GM21515 (cell line): ENCODE results near the gene BTG2.

Source experiments
- ATAC-seq: cut with Tn5 transposase; IDR thresholded peaks from one replicate; pipeline ENCODE4 v1.9.1; 2021; ENCODE audit not compliant: unreplicated experiment

The BTG2 gene

GRCh38 chr1:203276408-203276807 lies 28.9 kb upstream of the BTG2 start:
- no peak for ATAC-seq

- no peak for ATAC-seq
Measured at GRCh38 chr1:203276916-203277545, 28.3 kb upstream of the BTG2 start.

- ATAC-seq: no peak
Measured at GRCh38 chr1:203278082-203278884, 27.0 kb upstream of the BTG2 start.

- no peak for ATAC-seq
Measured at GRCh38 chr1:203278885-203279406, 26.4 kb upstream of the BTG2 start.

- ATAC-seq: no peak
Measured at GRCh38 chr1:203280061-203280460, 25.3 kb upstream of the BTG2 start.

- ATAC-seq: no peak
Measured at GRCh38 chr1:203281033-203281432, 24.3 kb upstream of the BTG2 start.

GRCh38 chr1:203281851-203282661 lies 23.3 kb upstream of the BTG2 start:
- no peak for ATAC-seq

- ATAC-seq: no peak
Measured at GRCh38 chr1:203282720-203283542, 22.4 kb upstream of the BTG2 start.

GRCh38 chr1:203283597-203283996 lies 21.7 kb upstream of the BTG2 start:
- ATAC-seq: no peak

GRCh38 chr1:203284411-203285123 lies 20.8 kb upstream of the BTG2 start:
- no peak for ATAC-seq

- ATAC-seq: no peak
Measured at GRCh38 chr1:203286161-203286984, 18.9 kb upstream of the BTG2 start.

GRCh38 chr1:203287109-203287893 lies 18.0 kb upstream of the BTG2 start:
- ATAC-seq: peak; percentile 41

GRCh38 chr1:203287898-203288297 lies 17.4 kb upstream of the BTG2 start:
- ATAC-seq: no peak

- no peak for ATAC-seq
Measured at GRCh38 chr1:203288400-203288799, 16.9 kb upstream of the BTG2 start.

GRCh38 chr1:203289281-203289981 lies 15.9 kb upstream of the BTG2 start:
- peak; percentile 48 for ATAC-seq

GRCh38 chr1:203289982-203290260 lies 15.4 kb upstream of the BTG2 start:
- no peak for ATAC-seq

GRCh38 chr1:203290261-203291089 lies 14.8 kb upstream of the BTG2 start:
- ATAC-seq: peak; percentile 46
